Activated gamma-delta T cell treated with anti-CD3 and anti-CD28 coated beads, Interleukin-2, amount 50 U/mL, for 16 hours (primary cell): ENCODE data around the gene SPSB4.
A peak's percentile ranks its signal among the peaks of the same experiment; 100 is the strongest.
"Not testable (repeated sequence)": the region's sequence is repeated elsewhere in the genome, so short reads cannot be mapped to it uniquely, and the experiment has no call there.

Experiments
- DNase-seq: peaks from one replicate; pipeline ENCODE4 v3.0.0-alpha.2; 2020; ENCODE audit warnings: low read depth

Gene SPSB4

GRCh38 chr3:141095546-141095937 lies 44.4 kb downstream of the SPSB4 start:
- DNase-seq: no peak

GRCh38 chr3:141096164-141096563 lies 45.0 kb downstream of the SPSB4 start:
- no peak for DNase-seq

GRCh38 chr3:141096981-141097380 lies 45.8 kb downstream of the SPSB4 start:
- DNase-seq: no peak

GRCh38 chr3:141100112-141100511 lies 49.0 kb downstream of the SPSB4 start:
- no peak for DNase-seq

GRCh38 chr3:141100531-141101320 lies 49.6 kb downstream of the SPSB4 start:
- DNase-seq: no peak

- no peak for DNase-seq
Measured at GRCh38 chr3:141102372-141102771, 51.2 kb downstream of the SPSB4 start.

GRCh38 chr3:141103067-141103466 lies 51.9 kb downstream of the SPSB4 start:
- DNase-seq: no peak

- DNase-seq: no peak
Measured at GRCh38 chr3:141103503-141103902, 52.4 kb downstream of the SPSB4 start.

GRCh38 chr3:141104151-141104821 lies 53.1 kb downstream of the SPSB4 start:
- no peak for DNase-seq

GRCh38 chr3:141105828-141106628 lies 54.9 kb downstream of the SPSB4 start:
- peak; percentile 26 for DNase-seq

- DNase-seq: no peak
Measured at GRCh38 chr3:141106842-141107241, 55.7 kb downstream of the SPSB4 start.

- DNase-seq: no peak
Measured at GRCh38 chr3:141108039-141108438, 56.9 kb downstream of the SPSB4 start.

- DNase-seq: no peak
Measured at GRCh38 chr3:141109751-141110150, 58.6 kb downstream of the SPSB4 start.

GRCh38 chr3:141110322-141110721 lies 59.2 kb downstream of the SPSB4 start:
- DNase-seq: no peak

GRCh38 chr3:141111364-141112155 lies 60.4 kb downstream of the SPSB4 start:
- no peak for DNase-seq

GRCh38 chr3:141112686-141113297 lies 61.6 kb downstream of the SPSB4 start:
- DNase-seq: no peak

GRCh38 chr3:141113680-141114079 lies 62.5 kb downstream of the SPSB4 start:
- not testable (repeated sequence) for DNase-seq

- no peak for DNase-seq
Measured at GRCh38 chr3:141114179-141114745, 63.1 kb downstream of the SPSB4 start.

- DNase-seq: no peak
Measured at GRCh38 chr3:141114816-141115460, 63.8 kb downstream of the SPSB4 start.

GRCh38 chr3:141115789-141116541 lies 64.8 kb downstream of the SPSB4 start:
- DNase-seq: no peak
